ENCODE data around the gene FAM222A.

- TF ChIP-seq CTCF (IDR thresholded peaks at IDR 0.05) (no peak), POLR2A (IDR thresholded peaks at IDR 0.05) (no peak)
Measured at GRCh38 chr12:109693160-109693559, 20.5 kb upstream of the FAM222A start.
